Measurements from ENCODE around the gene C4B. TPM values are rescaled to one million over a fixed set of nuclear protein-coding genes. Genes with fewer than 3 reads are reported as not detected.
"Not testable (repeated sequence)": the region's sequence is repeated elsewhere in the genome, so short reads cannot be mapped to it uniquely, and the experiment has no call there.

C4B gene
- total RNA-seq, 1 experiment from 2014 or later, result 1.1 TPM

DNA sequence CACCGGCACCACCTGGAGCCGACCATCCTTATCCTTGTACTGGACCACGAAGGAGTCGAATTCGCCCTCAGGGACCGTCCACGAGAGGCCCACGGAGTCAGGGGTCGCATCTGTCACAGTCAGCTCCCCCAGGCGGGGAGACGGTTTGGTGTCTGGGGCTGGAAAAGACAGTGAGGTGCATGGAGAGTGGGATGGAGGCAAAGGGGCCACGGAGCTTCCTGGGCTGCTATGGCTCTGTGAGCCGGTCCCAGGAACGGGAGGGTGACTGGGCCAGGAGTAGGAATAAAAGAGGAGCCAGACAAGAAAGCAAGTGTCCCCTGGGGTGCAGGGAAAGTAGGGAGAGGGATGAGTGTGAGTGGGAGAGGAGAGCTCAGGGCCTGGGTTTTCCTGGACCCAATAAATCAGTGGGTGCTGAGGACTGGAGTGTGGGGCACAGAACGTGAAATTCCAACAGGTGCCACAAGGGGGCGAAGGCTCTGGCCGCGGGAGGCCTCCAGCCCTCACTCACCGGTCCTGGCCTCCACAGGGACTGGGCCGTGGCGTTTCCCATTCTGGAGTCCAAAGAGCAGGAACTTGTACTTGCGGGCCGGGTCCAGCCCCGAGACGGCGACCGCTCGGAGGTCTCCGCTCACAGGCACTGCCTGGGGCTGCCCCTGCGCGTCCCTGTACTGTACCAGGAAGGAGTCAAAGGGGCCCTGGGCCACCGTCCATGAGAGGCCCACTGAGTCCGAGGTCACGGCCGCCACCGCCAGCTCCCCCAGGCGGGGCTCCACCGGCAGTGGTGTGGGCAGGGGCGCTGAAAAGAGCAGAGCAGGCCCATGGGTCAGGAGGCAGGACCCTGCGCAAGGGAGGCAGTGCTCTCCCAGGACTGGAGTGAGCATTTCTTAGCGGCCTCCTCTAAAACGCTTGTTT, 33.5 kb downstream of the C4B start:
- no peak overlapping the region for H3K4me3 Mint-ChIP-seq (ENCODE audit: unreplicated experiment)
- H3K9me3 Mint-ChIP-seq (ENCODE audit: unreplicated experiment), result no peaks in the 10 kb centered on the region
- ChIA-PET CTCF (interaction anchor here (1.0 to 1.4 kb wide), 2 partner anchors 71 to 80 kb away, joined by 3 read pairs; partner anchors contain the start of gene ATF6B), POLR2A (no interaction called here)
- H3K9me3 ChIP-seq, result no peaks in the 10 kb centered on the region
- no peaks in the 10 kb centered on the region for H3K27me3 ChIP-seq (replicated peaks; ENCODE audit: control insufficient read depth, insufficient read depth, low read length)
- no peaks in the 10 kb centered on the region for H3K27me3 Mint-ChIP-seq (ENCODE audit: insufficient read depth, unreplicated experiment)
- BruUV-seq (replicated peaks), result no TSS peak
- peak; percentile 66 to 75 for DNase-seq
- peaks cover 7% of the 10 kb centered on the region for H3K4me1 ChIP-seq
- H3K27ac Mint-ChIP-seq (ENCODE audit: unreplicated experiment), result no peak overlapping the region
- intact Hi-C loops (cut with micrococcal nuclease; ENCODE audit: unreplicated experiment), result no loop called here
- H3K4me1 Mint-ChIP-seq (ENCODE audit: low read depth, unreplicated experiment), result no peaks in the 10 kb centered on the region
- no peaks in the 10 kb centered on the region for H3K36me3 Mint-ChIP-seq (ENCODE audit: insufficient read depth, unreplicated experiment)
- H3K36me3 ChIP-seq (ENCODE audit: control insufficient read depth, insufficient read depth, low read length), result no peaks in the 10 kb centered on the region
- H3K4me3 ChIP-seq (ENCODE audit: low read depth, low read length), result no peak overlapping the region
- TF ChIP-seq, protein P1, sequence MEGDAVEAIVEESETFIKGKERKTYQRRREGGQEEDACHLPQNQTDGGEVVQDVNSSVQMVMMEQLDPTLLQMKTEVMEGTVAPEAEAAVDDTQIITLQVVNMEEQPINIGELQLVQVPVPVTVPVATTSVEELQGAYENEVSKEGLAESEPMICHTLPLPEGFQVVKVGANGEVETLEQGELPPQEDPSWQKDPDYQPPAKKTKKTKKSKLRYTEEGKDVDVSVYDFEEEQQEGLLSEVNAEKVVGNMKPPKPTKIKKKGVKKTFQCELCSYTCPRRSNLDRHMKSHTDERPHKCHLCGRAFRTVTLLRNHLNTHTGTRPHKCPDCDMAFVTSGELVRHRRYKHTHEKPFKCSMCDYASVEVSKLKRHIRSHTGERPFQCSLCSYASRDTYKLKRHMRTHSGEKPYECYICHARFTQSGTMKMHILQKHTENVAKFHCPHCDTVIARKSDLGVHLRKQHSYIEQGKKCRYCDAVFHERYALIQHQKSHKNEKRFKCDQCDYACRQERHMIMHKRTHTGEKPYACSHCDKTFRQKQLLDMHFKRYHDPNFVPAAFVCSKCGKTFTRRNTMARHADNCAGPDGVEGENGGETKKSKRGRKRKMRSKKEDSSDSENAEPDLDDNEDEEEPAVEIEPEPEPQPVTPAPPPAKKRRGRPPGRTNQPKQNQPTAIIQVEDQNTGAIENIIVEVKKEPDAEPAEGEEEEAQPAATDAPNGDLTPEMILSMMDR (IDR thresholded peaks at IDR 0.05; ENCODE audit: insufficient read depth in 1 of 2, low read depth in 1 of 2, low read length in 1 of 2, severe bottlenecking in 1 of 2, unreplicated experiment in 1 of 2), result peak; percentile 73 to 83

GRCh38 chr6:32049149-32049548, 34.6 kb downstream of the C4B start:
- H3K4me1 Mint-ChIP-seq (ENCODE audit: low read depth, unreplicated experiment); H3K27ac Mint-ChIP-seq (ENCODE audit: unreplicated experiment); DNase-seq; H3K9me3 ChIP-seq; CTCF ChIA-PET; H3K4me1 ChIP-seq; H3K9me3 Mint-ChIP-seq (ENCODE audit: unreplicated experiment); H3K36me3 Mint-ChIP-seq (ENCODE audit: insufficient read depth, unreplicated experiment); H3K36me3 ChIP-seq (ENCODE audit: control insufficient read depth, insufficient read depth, low read length); POLR2A ChIA-PET; H3K4me3 Mint-ChIP-seq (ENCODE audit: unreplicated experiment); intact Hi-C loops (cut with micrococcal nuclease; ENCODE audit: unreplicated experiment); H3K4me3 ChIP-seq (ENCODE audit: low read depth, low read length); H3K27me3 ChIP-seq (replicated peaks; ENCODE audit: control insufficient read depth, insufficient read depth, low read length); BruUV-seq (replicated peaks); H3K27me3 Mint-ChIP-seq (ENCODE audit: insufficient read depth, unreplicated experiment): not testable (repeated sequence)

- H3K4me3 Mint-ChIP-seq (ENCODE audit: unreplicated experiment); H3K27me3 Mint-ChIP-seq (ENCODE audit: insufficient read depth, unreplicated experiment); H3K36me3 Mint-ChIP-seq (ENCODE audit: insufficient read depth, unreplicated experiment); DNase-seq; H3K4me1 ChIP-seq; H3K4me1 Mint-ChIP-seq (ENCODE audit: low read depth, unreplicated experiment); H3K9me3 ChIP-seq; intact Hi-C loops (cut with micrococcal nuclease; ENCODE audit: unreplicated experiment); H3K9me3 Mint-ChIP-seq (ENCODE audit: unreplicated experiment); CTCF ChIA-PET; H3K36me3 ChIP-seq (ENCODE audit: control insufficient read depth, insufficient read depth, low read length); BruUV-seq (replicated peaks); H3K27me3 ChIP-seq (replicated peaks; ENCODE audit: control insufficient read depth, insufficient read depth, low read length); POLR2A ChIA-PET; H3K27ac Mint-ChIP-seq (ENCODE audit: unreplicated experiment); H3K4me3 ChIP-seq (ENCODE audit: low read depth, low read length): not testable (repeated sequence)
Observed at GRCh38 chr6:32049736-32050135, 35.1 kb downstream of the C4B start.

DNA sequence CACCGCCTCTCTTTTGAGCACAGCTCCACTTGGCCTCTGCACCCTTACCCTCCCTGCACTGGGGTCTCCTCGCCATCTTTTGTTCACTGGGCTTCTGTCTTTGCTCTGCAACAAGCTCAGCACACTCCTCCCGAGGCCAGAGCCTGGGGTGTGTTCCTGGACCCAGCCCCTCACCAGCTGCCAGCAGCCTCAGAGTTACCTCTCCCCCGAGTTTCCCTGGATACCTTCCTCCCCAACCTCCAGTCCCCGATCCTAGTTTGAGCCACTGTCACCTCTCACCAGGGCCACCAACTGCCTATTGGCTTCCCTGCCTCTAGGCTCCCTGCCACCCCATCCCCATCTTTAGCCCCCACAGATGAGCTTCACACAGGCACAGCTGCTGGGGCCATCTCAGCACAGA, 36.0 kb downstream of the C4B start:
- no peak overlapping the region for H3K27ac Mint-ChIP-seq (ENCODE audit: unreplicated experiment)
- Histone ChIP-seq H3K4me1 (peaks cover 7% of the 10 kb centered on the region), H3K4me3 (ENCODE audit: low read depth, low read length) (no peak overlapping the region), H3K36me3 (ENCODE audit: control insufficient read depth, insufficient read depth, low read length) (no peaks in the 10 kb centered on the region), H3K27me3 (replicated peaks; ENCODE audit: control insufficient read depth, insufficient read depth, low read length) (no peaks in the 10 kb centered on the region), H3K9me3 (no peaks in the 10 kb centered on the region)
- no peak overlapping the region for H3K4me3 Mint-ChIP-seq (ENCODE audit: unreplicated experiment)
- H3K27me3 Mint-ChIP-seq (ENCODE audit: insufficient read depth, unreplicated experiment), result no peaks in the 10 kb centered on the region
- no peak for DNase-seq
- intact Hi-C loops (cut with micrococcal nuclease; ENCODE audit: unreplicated experiment), result no loop called here
- no TSS peak for BruUV-seq (replicated peaks)
- H3K4me1 Mint-ChIP-seq (ENCODE audit: low read depth, unreplicated experiment), result no peaks in the 10 kb centered on the region
- TF ChIP-seq, protein P1 (IDR thresholded peaks at IDR 0.05; ENCODE audit: insufficient read depth in 1 of 2, low read depth in 1 of 2, low read length in 1 of 2, severe bottlenecking in 1 of 2, unreplicated experiment in 1 of 2), result no peak
- no peaks in the 10 kb centered on the region for H3K9me3 Mint-ChIP-seq (ENCODE audit: unreplicated experiment)
- no peaks in the 10 kb centered on the region for H3K36me3 Mint-ChIP-seq (ENCODE audit: insufficient read depth, unreplicated experiment)
- CTCF ChIA-PET, result no interaction called here
- POLR2A ChIA-PET, result no interaction called here

DNA sequence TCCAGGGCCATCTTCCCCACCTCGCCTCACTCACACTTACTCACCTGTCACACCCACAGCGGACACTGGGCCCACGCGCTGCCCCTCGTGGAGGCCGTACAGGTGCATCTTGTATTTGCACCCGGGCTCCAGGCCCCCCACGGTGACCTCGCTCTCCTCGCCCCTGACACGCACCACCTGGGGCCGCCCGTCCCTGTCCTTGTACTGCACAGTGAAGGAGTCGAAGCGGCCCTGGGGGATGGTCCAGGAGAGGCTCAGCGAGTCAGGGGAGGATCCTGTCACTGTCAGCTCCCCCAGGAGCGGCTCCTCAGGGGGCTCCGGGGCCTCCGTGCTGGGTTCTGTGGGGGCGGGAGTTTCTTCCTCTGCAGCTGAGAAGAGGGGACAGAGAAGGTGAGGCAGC, 38.0 kb downstream of the C4B start:
- H3K36me3 ChIP-seq (ENCODE audit: control insufficient read depth, insufficient read depth, low read length); H3K27ac Mint-ChIP-seq (ENCODE audit: unreplicated experiment); H3K4me3 Mint-ChIP-seq (ENCODE audit: unreplicated experiment); H3K4me1 Mint-ChIP-seq (ENCODE audit: low read depth, unreplicated experiment); H3K36me3 Mint-ChIP-seq (ENCODE audit: insufficient read depth, unreplicated experiment); H3K9me3 ChIP-seq; H3K4me3 ChIP-seq (ENCODE audit: low read depth, low read length); DNase-seq; CTCF ChIA-PET; H3K27me3 ChIP-seq (replicated peaks; ENCODE audit: control insufficient read depth, insufficient read depth, low read length); H3K9me3 Mint-ChIP-seq (ENCODE audit: unreplicated experiment); POLR2A ChIA-PET; H3K4me1 ChIP-seq; intact Hi-C loops (cut with micrococcal nuclease; ENCODE audit: unreplicated experiment); H3K27me3 Mint-ChIP-seq (ENCODE audit: insufficient read depth, unreplicated experiment); BruUV-seq (replicated peaks): not testable (repeated sequence)

Data from Caco-2 (cell line).